GM13976 (cell line): ENCODE results near the gene TPD52L2.

Source experiments
- DNase-seq: peaks from one replicate; pipeline ENCODE4 v3.0.0; 2012; ENCODE audit warnings: low spot score
- CTCF ChIP-seq: IDR thresholded peaks from 2 replicates; pipeline ENCODE4 v1.5.1; 2012; ENCODE audit warnings: borderline replicate concordance, mild to moderate bottlenecking; ENCODE audit not compliant: insufficient read depth; ENCODE audit errors: extremely low read depth, missing control alignments, control extremely low read depth
- in situ Hi-C: fragments of 300-500 bp; cut with MboI; formaldehyde crosslinking; loops from one replicate; pipeline ENCODE4 v1.12.0; 2022; ENCODE audit warnings: low sequenced_read_pairs, mixed read lengths, inconsistent platforms; ENCODE audit not compliant: unreplicated experiment

Gene TPD52L2

DNA sequence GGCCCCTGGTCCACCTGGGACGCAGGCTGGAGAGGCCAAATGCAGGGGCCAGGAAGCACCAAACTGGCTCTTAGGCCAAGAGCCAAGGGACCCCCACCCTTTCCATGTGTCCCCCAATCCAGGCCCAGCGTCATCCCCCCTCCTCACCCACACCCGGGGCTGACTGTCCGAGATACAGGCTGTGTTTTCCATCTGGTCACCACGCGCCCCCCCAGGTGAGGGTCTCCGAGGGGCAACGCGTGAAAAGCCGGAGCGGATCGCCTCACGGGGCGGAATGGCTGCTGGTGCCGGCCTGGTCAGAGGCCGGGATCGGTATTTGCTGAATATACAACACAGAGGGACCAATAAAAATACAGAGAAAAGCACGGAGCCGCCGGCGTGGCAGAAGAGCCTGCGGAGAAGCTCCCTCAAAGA is 9.0 kb upstream of the TPD52L2 start:
- in situ Hi-C loops, result loop anchor here (10.0 to 25.0 kb wide), 2 partner anchors 151 to 319 kb away; partner anchors contain the start of genes ARFRP1, PTK6, SRMS and ZGPAT
- no peak for TF ChIP-seq CTCF
- no peak for DNase-seq

GRCh38 chr20:63857764-63858392 is 7.2 kb upstream of the TPD52L2 start:
- no peak for TF ChIP-seq CTCF
- in situ Hi-C loops, result loop anchor here (10.0 to 25.0 kb wide), 2 partner anchors 153 to 321 kb away; partner anchors contain the start of genes ARFRP1, PTK6, SRMS and ZGPAT
- no peak for DNase-seq

DNA sequence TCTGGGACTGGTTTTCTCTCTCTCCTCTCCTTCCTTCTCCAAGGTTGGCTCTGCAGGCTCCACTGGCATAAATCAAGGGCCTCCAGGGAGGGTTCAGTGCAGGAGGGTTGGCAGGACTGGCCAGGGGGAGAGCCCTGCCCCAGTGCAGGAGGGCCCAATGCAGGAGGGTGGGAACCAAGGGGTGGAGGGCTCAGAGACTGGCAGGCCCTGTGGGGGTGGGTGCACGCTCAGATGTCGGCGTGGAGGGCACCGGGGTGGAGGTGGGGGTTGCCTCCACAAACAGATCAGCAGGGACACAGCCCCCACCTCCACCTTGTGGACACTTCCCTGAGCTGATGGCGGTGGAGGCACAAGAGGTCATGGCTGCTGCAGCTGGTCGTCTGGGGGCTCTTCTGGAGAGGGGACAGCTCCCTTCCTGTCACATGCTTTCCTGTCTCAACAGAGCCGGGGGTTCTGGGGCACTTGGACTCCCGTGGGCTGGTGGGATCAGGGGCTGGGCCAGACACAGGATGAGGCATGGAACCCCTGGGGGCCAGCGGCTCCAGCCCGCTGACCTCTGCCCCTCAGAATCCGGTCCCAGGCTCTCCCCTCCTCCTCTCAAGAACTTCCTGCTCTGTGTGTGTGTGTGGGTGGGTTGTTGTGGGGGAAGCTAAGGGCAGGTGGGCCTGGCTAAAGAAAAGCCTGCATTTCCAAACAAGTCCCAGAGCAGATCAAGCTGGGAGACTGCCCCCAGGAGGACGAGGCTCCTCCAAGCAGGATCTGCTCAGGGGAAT is 6.5 kb upstream of the TPD52L2 start:
- in situ Hi-C loops, result loop anchor here (10.0 to 25.0 kb wide), 2 partner anchors 154 to 321 kb away; partner anchors contain the start of genes ARFRP1, PTK6, SRMS and ZGPAT
- DNase-seq, result peak; percentile 64
- no peak for TF ChIP-seq CTCF

- no peak for TF ChIP-seq CTCF
- DNase-seq, result no peak
- in situ Hi-C loops, result loop anchor here (10.0 to 25.0 kb wide), 2 partner anchors 154 to 322 kb away; partner anchors contain the start of genes ARFRP1, PTK6, SRMS and ZGPAT
These were observed 5.8 kb upstream of the TPD52L2 start for GRCh38 chr20:63859166-63859699.

DNA sequence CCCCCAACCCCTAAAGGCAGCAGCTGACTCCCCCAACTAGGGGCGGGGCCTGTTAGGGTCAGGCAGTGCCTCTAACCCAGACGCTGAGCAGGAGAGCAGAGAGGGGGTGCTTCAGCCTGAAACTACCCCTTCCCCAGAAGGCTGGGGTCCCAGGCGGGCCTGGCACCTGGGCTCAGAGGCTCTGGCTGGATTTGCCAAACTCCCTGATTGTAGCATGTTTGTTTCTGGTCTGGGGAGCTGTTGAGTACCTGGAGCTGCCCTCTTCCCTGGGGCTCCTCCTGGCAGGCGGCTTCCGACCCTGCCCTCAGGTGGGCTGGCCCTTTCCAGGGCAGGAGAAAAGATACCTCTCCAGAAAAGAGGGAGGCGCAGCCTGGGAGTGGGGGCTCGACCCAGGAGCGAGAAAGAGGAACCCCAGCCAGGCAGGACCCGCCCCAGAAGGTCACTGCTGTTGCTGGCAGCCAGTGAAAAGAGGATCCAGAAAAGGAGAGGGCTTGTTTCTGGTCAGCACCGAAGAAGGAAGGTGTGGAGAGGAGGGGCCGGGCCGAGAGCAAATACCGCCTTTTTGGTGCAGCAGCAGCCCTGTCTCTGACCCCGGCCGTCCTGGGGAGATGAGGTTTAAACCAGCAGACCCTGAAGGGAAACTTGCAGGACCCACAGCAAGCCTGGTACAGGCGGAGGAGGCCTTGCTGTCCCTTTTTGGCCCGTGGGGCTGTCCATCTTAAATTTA is 4.6 kb upstream of the TPD52L2 start:
- in situ Hi-C loops, result loop anchor here (25.0 kb wide), 1 partner anchor 323 kb away; the partner anchor contains the start of genes PTK6 and SRMS
- no peak for TF ChIP-seq CTCF
- no peak for DNase-seq
